Measurements from ENCODE around the gene EPC2. TPM values are rescaled to one million over a fixed set of nuclear protein-coding genes. Genes with fewer than 3 reads are reported as not detected.

The EPC2 gene
- total RNA-seq, 1 donor from 2014 or later, result 40.1 TPM

Other genes with a start within 250 kb of the EPC2 start
- 0.49 TPM for gene KIF5C, start 230.5 kb downstream of the EPC2 start, total RNA-seq